DND-41 (cell line): Measurements from ENCODE around the gene CALML3.

ENCODE experiments used
- ATAC-seq: fragments of 200-7000 bp; cut with Tn5 transposase; 3 replicates; pipeline ENCODE4 v1.9.1; 2021; ENCODE audit warnings: low read depth; ENCODE audit not compliant: insufficient read depth
- DNase-seq: peaks from one replicate; pipeline ENCODE4 v3.0.0-alpha.2; 2020
- H2AFZ ChIP-seq: 2 replicates; pipeline ENCODE4 v1.6.0; 2012; ENCODE audit warnings: low read depth, low read length
- H3K27ac ChIP-seq: 2 replicates; pipeline ENCODE4 v1.5.1; 2012; ENCODE audit warnings: low read length, inconsistent platforms
- H3K27me3 ChIP-seq: fragments of 200-600 bp; sonication (generic); 2 replicates; pipeline ENCODE4 v1.6.0; 2012; ENCODE audit warnings: low read length, mild to moderate bottlenecking, inconsistent platforms; ENCODE audit not compliant: insufficient read depth, poor library complexity
- H3K36me3 ChIP-seq: 2 replicates; pipeline ENCODE4 v1.5.1; 2012; ENCODE audit warnings: low read length, inconsistent platforms; ENCODE audit not compliant: insufficient read depth
- H3K4me1 ChIP-seq: 2 replicates; pipeline ENCODE4 v1.5.1; 2012; ENCODE audit warnings: mild to moderate bottlenecking, low read length; ENCODE audit not compliant: insufficient read depth
- H3K4me2 ChIP-seq: 2 replicates; pipeline ENCODE4 v1.6.0; 2012; ENCODE audit warnings: mild to moderate bottlenecking, moderate library complexity, low read length, inconsistent platforms; ENCODE audit not compliant: insufficient read depth
- H3K4me3 ChIP-seq, 2 experiments: fragments of 200-600 bp in 1 of 2; shearing (Covaris generic) in 1 of 2; 2 replicates each; pipeline ENCODE4 v1.5.1; 2012 to 2016; ENCODE audit warnings: inconsistent platforms in 2 of 2, low read length in 2 of 2, mild to moderate bottlenecking in 2 of 2, low read depth in 1 of 2, moderate library complexity in 1 of 2
- H3K79me2 ChIP-seq: 2 replicates; pipeline ENCODE4 v1.6.0; 2012; ENCODE audit warnings: low read length, inconsistent platforms; ENCODE audit not compliant: insufficient read depth
- H3K9ac ChIP-seq: 2 replicates; pipeline ENCODE4 v1.6.0; 2012; ENCODE audit warnings: low read depth, mild to moderate bottlenecking, inconsistent platforms, low read length, moderate library complexity
- H3K9me3 ChIP-seq: 2 replicates; pipeline ENCODE4 v1.5.1; 2012; ENCODE audit warnings: low read length, moderate library complexity, mild to moderate bottlenecking, inconsistent platforms; ENCODE audit not compliant: insufficient read depth, severe bottlenecking
- H4K20me1 ChIP-seq: 2 replicates; pipeline ENCODE4 v1.6.0; 2012; ENCODE audit warnings: low read length; ENCODE audit not compliant: insufficient read depth
- CTCF ChIP-seq: IDR thresholded peaks from 2 replicates; pipeline ENCODE4 v1.5.1; 2012; ENCODE audit warnings: borderline replicate concordance, low read length, moderate library complexity, mild to moderate bottlenecking; ENCODE audit not compliant: poor library complexity, severe bottlenecking; ENCODE audit errors: extremely low read depth
- EZH2 ChIP-seq: IDR thresholded peaks from 3 replicates; pipeline ENCODE4 v1.6.1; 2012; ENCODE audit warnings: borderline replicate concordance, low read depth, mild to moderate bottlenecking, moderate library complexity, low read length, inconsistent platforms; ENCODE audit not compliant: severe bottlenecking

CALML3 gene

GRCh38 chr10:5570979-5571810 is 46.4 kb downstream of the CALML3 start:
- ATAC-seq (no peak), DNase-seq (no peak)
- H3K27ac ChIP-seq: no peak overlapping the region
- no peak overlapping the region for H3K4me3 ChIP-seq
- no peak overlapping the region for H3K9ac ChIP-seq
- no peaks in the 10 kb centered on the region for H3K36me3 ChIP-seq
- no peaks in the 10 kb centered on the region for H4K20me1 ChIP-seq
- no peaks in the 10 kb centered on the region for H3K4me1 ChIP-seq
- TF ChIP-seq EZH2 (no peak), CTCF (no peak)
- no peak overlapping the region for H3K4me2 ChIP-seq
- H3K27me3 ChIP-seq: no peaks in the 10 kb centered on the region
- no peaks in the 10 kb centered on the region for H3K79me2 ChIP-seq
- H3K9me3 ChIP-seq: no peaks in the 10 kb centered on the region
- H2AFZ ChIP-seq: no peak overlapping the region

- Histone ChIP-seq H3K27ac (no peak overlapping the region), H3K79me2 (no peaks in the 10 kb centered on the region), H3K9me3 (no peaks in the 10 kb centered on the region), H4K20me1 (no peaks in the 10 kb centered on the region), H3K27me3 (no peaks in the 10 kb centered on the region), H2AFZ (no peak overlapping the region), H3K36me3 (no peaks in the 10 kb centered on the region), H3K4me2 (no peak overlapping the region), H3K4me1 (no peaks in the 10 kb centered on the region), H3K9ac (no peak overlapping the region), H3K4me3 (no peak overlapping the region)
- TF ChIP-seq CTCF (no peak), EZH2 (no peak)
- ATAC-seq (no peak), DNase-seq (no peak)
Observed at GRCh38 chr10:5571826-5572225, 47.1 kb downstream of the CALML3 start.

DNA sequence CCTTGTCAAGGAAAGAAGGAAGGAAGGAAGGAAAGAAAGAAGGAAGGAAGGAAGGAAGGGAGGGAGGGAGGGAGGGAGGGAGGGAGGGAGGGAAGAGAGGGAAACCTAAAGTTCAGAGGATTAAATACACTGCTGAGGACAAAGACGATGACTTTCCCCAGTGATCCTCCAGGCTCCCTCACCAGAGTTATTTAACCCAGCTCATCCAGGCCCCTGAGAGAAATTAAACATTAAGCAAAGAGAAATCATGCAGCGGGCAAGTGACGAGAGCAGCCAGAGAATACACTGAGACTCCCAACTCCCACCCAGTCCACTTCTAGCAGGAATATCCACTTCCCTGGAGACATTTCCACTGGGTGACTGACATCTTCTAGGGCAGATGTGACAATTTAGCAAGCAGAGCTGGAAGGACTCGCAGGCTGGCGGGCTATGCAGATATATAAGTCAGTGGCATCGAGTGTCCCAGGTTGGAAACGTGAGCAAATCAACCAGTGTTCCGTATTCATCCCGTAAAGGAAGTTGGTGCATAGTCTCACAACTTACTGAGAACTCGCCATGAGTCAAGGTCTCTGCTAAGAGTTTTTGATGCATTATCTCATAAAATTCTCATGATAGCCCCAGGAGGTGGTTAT is 48.7 kb downstream of the CALML3 start:
- Histone ChIP-seq H3K4me3 (no peak overlapping the region), H3K4me1 (no peaks in the 10 kb centered on the region), H3K27ac (no peak overlapping the region), H3K79me2 (no peaks in the 10 kb centered on the region), H4K20me1 (no peaks in the 10 kb centered on the region), H3K9me3 (no peaks in the 10 kb centered on the region), H3K27me3 (no peaks in the 10 kb centered on the region), H3K36me3 (no peaks in the 10 kb centered on the region), H2AFZ (no peak overlapping the region), H3K4me2 (no peak overlapping the region), H3K9ac (no peak overlapping the region)
- TF ChIP-seq CTCF: no peak
- TF ChIP-seq EZH2: no peak
- ATAC-seq (no peak), DNase-seq (no peak)
